ENCODE measurements around the gene NRROS. TPM values are rescaled to one million over a fixed set of nuclear protein-coding genes. Genes with fewer than 3 reads are reported as not detected.

NRROS gene
- total RNA-seq, 4 donors from 2014 or later = 1.8 to 3.1 (median 2.4) TPM

DNA sequence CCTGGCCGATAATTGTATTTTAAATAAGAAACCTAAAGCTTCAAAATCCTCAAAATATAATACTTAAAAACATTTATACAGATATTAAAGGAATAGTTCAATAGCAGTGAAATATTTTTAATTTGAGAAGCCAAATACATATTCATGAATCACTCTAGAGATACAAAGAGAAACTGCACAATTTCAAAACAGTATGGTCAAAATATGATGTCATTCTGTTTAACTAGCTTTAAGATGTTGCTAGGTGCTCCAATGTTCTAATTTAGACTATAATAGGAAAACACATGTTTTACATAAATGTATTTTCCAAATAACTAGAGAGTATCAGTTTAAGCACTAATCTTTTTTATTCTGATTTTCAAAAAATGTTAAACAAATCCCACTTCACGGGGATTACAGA is 10.3 kb upstream of the NRROS start:
- H3K4me3 ChIP-seq (ENCODE audit: low read depth, poor library complexity, severe bottlenecking) = no peak overlapping the region
- 94 to 98% methylated on average over 2 of the region's 2 CpGs for WGBS, 2 donors
- intact Hi-C loops (cut with DNase I; ENCODE audit: low total_unique reads) = no loop called here
- TF ChIP-seq, protein P1, sequence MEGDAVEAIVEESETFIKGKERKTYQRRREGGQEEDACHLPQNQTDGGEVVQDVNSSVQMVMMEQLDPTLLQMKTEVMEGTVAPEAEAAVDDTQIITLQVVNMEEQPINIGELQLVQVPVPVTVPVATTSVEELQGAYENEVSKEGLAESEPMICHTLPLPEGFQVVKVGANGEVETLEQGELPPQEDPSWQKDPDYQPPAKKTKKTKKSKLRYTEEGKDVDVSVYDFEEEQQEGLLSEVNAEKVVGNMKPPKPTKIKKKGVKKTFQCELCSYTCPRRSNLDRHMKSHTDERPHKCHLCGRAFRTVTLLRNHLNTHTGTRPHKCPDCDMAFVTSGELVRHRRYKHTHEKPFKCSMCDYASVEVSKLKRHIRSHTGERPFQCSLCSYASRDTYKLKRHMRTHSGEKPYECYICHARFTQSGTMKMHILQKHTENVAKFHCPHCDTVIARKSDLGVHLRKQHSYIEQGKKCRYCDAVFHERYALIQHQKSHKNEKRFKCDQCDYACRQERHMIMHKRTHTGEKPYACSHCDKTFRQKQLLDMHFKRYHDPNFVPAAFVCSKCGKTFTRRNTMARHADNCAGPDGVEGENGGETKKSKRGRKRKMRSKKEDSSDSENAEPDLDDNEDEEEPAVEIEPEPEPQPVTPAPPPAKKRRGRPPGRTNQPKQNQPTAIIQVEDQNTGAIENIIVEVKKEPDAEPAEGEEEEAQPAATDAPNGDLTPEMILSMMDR (IDR thresholded peaks at IDR 0.05) = no peak
- no peak for TF ChIP-seq POLR2A (IDR thresholded peaks at IDR 0.05)
- no peak for DNase-seq (ENCODE audit: low spot score in 2 of 2)

DNA sequence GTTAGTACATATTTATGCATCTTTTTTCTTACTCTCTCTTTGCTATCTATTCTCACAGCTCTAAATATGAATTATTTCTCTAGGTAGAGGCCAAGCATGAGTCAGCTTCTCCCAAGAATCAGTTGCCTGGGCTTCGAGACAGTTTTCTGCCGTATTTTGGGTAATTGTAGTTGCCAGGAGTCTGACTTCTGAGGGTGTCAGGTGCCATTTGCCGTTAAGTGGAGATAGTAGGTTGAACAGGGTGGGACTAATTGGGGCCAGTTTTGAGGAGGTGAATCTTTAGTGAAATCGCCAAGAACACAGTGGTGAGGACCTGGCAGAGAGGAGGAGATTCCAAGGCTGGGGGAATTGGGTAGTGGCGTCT is 7.8 kb upstream of the NRROS start:
- intact Hi-C loops (cut with DNase I; ENCODE audit: low total_unique reads) = no loop called here
- H3K4me3 ChIP-seq (ENCODE audit: low read depth, poor library complexity, severe bottlenecking) = no peak overlapping the region
- no peak for DNase-seq (ENCODE audit: low spot score in 2 of 2)
- 12% methylated on average over 5 of the region's 5 CpGs for WGBS, 2 donors
- TF ChIP-seq POLR2A (IDR thresholded peaks at IDR 0.05) = no peak
- TF ChIP-seq, protein P1 (IDR thresholded peaks at IDR 0.05) = no peak

DNA sequence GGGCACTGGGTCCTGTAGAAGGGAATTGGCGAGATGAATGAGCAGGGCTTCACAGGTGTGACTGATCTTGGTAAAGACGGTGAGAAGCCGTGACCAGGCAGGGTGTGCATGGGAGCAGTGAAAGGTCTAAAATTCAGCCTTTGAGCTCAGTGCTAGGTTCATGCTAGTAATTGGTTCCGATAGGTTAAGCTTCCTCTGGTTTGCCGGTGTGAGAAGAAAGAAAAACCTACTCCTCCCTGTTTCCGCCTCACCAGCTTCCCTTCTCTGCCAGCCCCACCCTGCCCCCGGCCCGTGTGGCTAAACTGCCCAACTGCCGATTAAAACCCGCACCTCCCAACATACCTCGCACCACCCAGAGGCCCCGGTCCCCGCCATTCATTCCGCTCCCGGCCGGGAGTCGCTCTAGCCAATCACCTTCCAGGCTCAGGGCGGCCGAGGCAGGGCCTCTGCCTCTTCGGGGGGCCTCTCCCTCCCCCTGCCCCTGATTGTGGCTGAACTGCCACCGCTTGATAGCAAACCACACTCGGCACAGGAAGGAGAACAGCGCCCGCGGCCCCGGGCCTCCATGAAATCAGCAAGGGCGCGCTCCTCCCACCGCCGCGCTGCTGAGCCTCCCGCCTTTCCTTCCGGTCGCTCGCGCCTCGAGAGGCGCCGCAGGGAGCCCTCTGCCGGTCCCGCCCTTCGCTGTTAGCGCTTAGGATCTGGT is 7.3 kb upstream of the NRROS start:
- peak overlapping the region; percentile 33 for H3K4me3 ChIP-seq (ENCODE audit: low read depth, poor library complexity, severe bottlenecking)
- 1 to 2% methylated on average over 25 to 36 of the region's 43 CpGs for WGBS, 2 donors
- intact Hi-C loops (cut with DNase I; ENCODE audit: low total_unique reads) = no loop called here
- TF ChIP-seq, protein P1 (IDR thresholded peaks at IDR 0.05) = no peak
- no peak for TF ChIP-seq POLR2A (IDR thresholded peaks at IDR 0.05)
- peak; percentile 79 to 96 for DNase-seq (ENCODE audit: low spot score in 2 of 2)

DNA sequence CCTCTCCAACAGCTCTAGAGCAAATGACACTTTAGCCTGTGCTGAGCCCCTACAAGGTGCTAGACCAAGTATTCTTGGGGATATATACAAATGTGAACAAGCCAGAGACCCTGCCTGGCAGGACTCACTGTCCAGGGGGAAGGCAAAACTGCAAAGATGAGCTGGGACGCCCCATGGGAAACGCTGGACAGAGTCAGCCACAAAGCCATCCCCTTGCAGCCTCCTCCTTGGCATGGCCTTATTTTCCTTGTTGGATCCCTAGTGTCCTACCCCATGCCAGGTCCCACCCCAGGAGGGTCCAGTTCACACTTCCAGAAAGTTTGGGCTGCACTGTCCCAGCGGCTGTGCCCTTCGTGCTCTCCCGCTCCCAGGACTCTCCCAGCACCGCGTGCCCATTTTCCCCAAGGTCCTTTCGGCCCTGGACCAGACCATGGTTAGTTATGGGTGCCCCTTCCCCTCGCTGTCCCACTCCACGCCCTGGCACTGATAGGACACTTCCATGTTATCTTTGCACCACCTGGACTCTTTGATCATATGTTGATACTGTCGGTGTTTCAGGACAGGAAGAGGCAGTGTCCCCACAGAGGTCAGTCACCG is 5.8 kb upstream of the NRROS start:
- DNase-seq (ENCODE audit: low spot score in 2 of 2) = no peak
- H3K4me3 ChIP-seq (ENCODE audit: low read depth, poor library complexity, severe bottlenecking) = no peak overlapping the region
- TF ChIP-seq POLR2A (IDR thresholded peaks at IDR 0.05) = no peak
- TF ChIP-seq, protein P1 (IDR thresholded peaks at IDR 0.05) = no peak
- 89 to 90% methylated on average over 12 of the region's 12 CpGs for WGBS, 2 donors
- intact Hi-C loops (cut with DNase I; ENCODE audit: low total_unique reads) = no loop called here

DNA sequence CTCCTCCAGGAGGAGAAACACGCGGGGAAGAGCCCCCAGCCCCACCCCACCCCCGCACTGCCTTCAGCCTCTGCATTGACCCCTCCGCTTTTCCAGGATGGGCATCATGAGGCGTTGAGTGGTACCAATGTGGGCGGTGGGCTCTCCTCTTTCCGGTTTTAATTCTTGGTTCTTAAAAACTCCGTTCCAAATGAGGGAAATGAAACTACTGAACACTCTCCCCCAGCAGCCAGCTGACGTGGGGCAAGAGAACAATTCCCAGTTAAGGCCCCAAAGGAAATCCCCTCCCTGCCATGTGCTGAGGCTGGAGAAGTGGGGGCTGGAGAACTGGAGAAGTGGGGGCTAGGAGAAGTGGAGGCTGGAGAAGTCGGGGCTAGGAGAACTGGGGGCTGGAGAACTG is 5.3 kb upstream of the NRROS start:
- no peak for DNase-seq (ENCODE audit: low spot score in 2 of 2)
- WGBS, 2 donors = 67 to 77% methylated on average over 10 of the region's 10 CpGs
- intact Hi-C loops (cut with DNase I; ENCODE audit: low total_unique reads) = no loop called here
- no peak for TF ChIP-seq POLR2A (IDR thresholded peaks at IDR 0.05)
- TF ChIP-seq, protein P1 (IDR thresholded peaks at IDR 0.05) = no peak
- no peak overlapping the region for H3K4me3 ChIP-seq (ENCODE audit: low read depth, poor library complexity, severe bottlenecking)

Data from lower leg skin (tissue), 4 donors.